Peyer's patch (tissue), 4 donors: Measurements from ENCODE around the gene ATP5ME. TPM values are rescaled to one million over a fixed set of nuclear protein-coding genes. Genes with fewer than 3 reads are reported as not detected.

Source experiments
- DNase-seq, 3 donors: peaks; one replicate each; pipeline ENCODE4 v3.0.0-alpha.2; 2017 to 2019
- H3K27ac ChIP-seq, 4 donors: fragments of 200-600 bp; sonication (generic); one replicate each; pipeline ENCODE4 v1.5.1; 2016 to 2019
- H3K27me3 ChIP-seq, 2 donors: fragments of 200-600 bp; sonication (generic); one replicate each; pipeline ENCODE4 v1.5.1; 2019
- H3K36me3 ChIP-seq, 3 donors: fragments of 200-600 bp; sonication (generic); one replicate each; pipeline ENCODE4 v1.5.1; 2016 to 2019
- H3K4me1 ChIP-seq, 4 donors: fragments of 200-600 bp; sonication (generic); one replicate each; pipeline ENCODE4 v1.5.1; 2016 to 2019
- H3K4me3 ChIP-seq, 4 donors: fragments of 200-600 bp; sonication (generic); 1 replicate in 3 of 4; 2 replicates in 1 of 4; pipeline ENCODE4 v1.5.1; 2016 to 2019; ENCODE audit warnings: mild to moderate bottlenecking in 1 of 4
- H3K9me3 ChIP-seq, 4 donors: fragments of 200-600 bp; sonication (generic); one replicate each; pipeline ENCODE4 v1.5.1; 2016 to 2019; ENCODE audit warnings: mild to moderate bottlenecking in 1 of 4
- POLR2A ChIP-seq, 2 donors: fragments of 450-650 bp; IDR thresholded peaks; one replicate each; pipeline ENCODE4 v1.5.1; 2017; ENCODE audit warnings: antibody characterized with exemption in 2 of 2, mild to moderate bottlenecking in 2 of 2, moderate library complexity in 2 of 2
- total RNA-seq, 4 donors: library from RNA; depleted of rRNA; stranded (reverse); fragments of >200 nt; gene quantifications; one replicate each; pipeline ENCODE4 v1.1.0, GENCODE V29; 2016
- TF ChIP-seq, protein P1 (sequence below), 6 experiments: fragments of 450-650 bp in 4 of 6; fragments of 200-600 bp in 2 of 6; sonication (generic) in 1 of 6; IDR thresholded peaks; one replicate each; pipeline ENCODE4 v1.5.1; 2017 to 2019; ENCODE audit warnings: antibody characterized with exemption in 6 of 6, mild to moderate bottlenecking in 3 of 6, moderate library complexity in 1 of 6

The ATP5ME gene
- total RNA-seq, 4 donors from 2014 or later: 102 to 259 (median 184) TPM

- Histone ChIP-seq H3K27me3 (no peaks in the 10 kb centered on the region), H3K36me3 (no peaks in the 10 kb centered on the region), H3K4me1 (peaks cover 0 to 18% (median 3%) of the 10 kb centered on the region in 4 donors), H3K27ac (no peak overlapping the region), H3K4me3 (no peak overlapping the region), H3K9me3 (no peaks in the 10 kb centered on the region)
- TF ChIP-seq, protein P1, sequence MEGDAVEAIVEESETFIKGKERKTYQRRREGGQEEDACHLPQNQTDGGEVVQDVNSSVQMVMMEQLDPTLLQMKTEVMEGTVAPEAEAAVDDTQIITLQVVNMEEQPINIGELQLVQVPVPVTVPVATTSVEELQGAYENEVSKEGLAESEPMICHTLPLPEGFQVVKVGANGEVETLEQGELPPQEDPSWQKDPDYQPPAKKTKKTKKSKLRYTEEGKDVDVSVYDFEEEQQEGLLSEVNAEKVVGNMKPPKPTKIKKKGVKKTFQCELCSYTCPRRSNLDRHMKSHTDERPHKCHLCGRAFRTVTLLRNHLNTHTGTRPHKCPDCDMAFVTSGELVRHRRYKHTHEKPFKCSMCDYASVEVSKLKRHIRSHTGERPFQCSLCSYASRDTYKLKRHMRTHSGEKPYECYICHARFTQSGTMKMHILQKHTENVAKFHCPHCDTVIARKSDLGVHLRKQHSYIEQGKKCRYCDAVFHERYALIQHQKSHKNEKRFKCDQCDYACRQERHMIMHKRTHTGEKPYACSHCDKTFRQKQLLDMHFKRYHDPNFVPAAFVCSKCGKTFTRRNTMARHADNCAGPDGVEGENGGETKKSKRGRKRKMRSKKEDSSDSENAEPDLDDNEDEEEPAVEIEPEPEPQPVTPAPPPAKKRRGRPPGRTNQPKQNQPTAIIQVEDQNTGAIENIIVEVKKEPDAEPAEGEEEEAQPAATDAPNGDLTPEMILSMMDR (IDR thresholded peaks at IDR 0.05): no peak
- DNase-seq: no peak
Observed at GRCh38 chr4:692771-693554, 18.9 kb upstream of the ATP5ME start.

GRCh38 chr4:689723-690122, 15.6 kb upstream of the ATP5ME start:
- H3K4me3 ChIP-seq: peak overlapping the region in 1 of 4 donors; percentile 55
- H3K36me3 ChIP-seq: no peaks in the 10 kb centered on the region
- H3K9me3 ChIP-seq: no peaks in the 10 kb centered on the region
- peak overlapping the region; percentile 55 to 85 (median 77) for H3K27ac ChIP-seq
- no peaks in the 10 kb centered on the region for H3K27me3 ChIP-seq
- DNase-seq: no peak
- H3K4me1 ChIP-seq: peaks cover 0 to 32% (median 10%) of the 10 kb centered on the region in 4 donors
- no peak for TF ChIP-seq POLR2A (IDR thresholded peaks at IDR 0.05)
- TF ChIP-seq, protein P1 (IDR thresholded peaks at IDR 0.05): no peak

- H3K4me3 ChIP-seq: peak within 1 kb of the TSS; percentile 32 to 62 (median 44)
- peak in 2 of 3 donors; percentile 57 to 65 for DNase-seq
Observed at GRCh38 chr4:688854-689681, 15.0 kb upstream of the ATP5ME start, which contains the start of gene SLC49A3. Gene SLC49A3, minus strand, starts transcription at chr4:689151. Its CDS starts 24 bp downstream, at chr4:689127.

GRCh38 chr4:687971-688853, 14.1 kb upstream of the ATP5ME start:
- Histone ChIP-seq H3K4me1 (peaks cover 0 to 40% (median 10%) of the 10 kb centered on the region in 4 donors), H3K4me3 (peak overlapping the region; percentile 32 to 62 (median 44))

More at GRCh38 chr4:688854-689681, 15.0 kb upstream of the ATP5ME start, which contains the start of gene SLC49A3:
- Histone ChIP-seq H3K9me3 (no peaks in the 10 kb centered on the region), H3K4me1 (peaks cover 0 to 32% (median 10%) of the 10 kb centered on the region in 4 donors), H3K36me3 (no peaks in the 10 kb centered on the region), H3K27ac (peak within 1 kb of the TSS; percentile 55 to 85 (median 77)), H3K27me3 (no peaks in the 10 kb centered on the region)
- TF ChIP-seq POLR2A (IDR thresholded peaks at IDR 0.05): no peak
- TF ChIP-seq, protein P1 (IDR thresholded peaks at IDR 0.05): no peak

More at GRCh38 chr4:687971-688853, 14.1 kb upstream of the ATP5ME start:
- DNase-seq: peak in 2 of 3 donors; percentile 51 to 53
- H3K27ac ChIP-seq: peak overlapping the region; percentile 58 to 85 (median 77)
- H3K36me3 ChIP-seq: no peaks in the 10 kb centered on the region
- no peaks in the 10 kb centered on the region for H3K9me3 ChIP-seq
- TF ChIP-seq, protein P1 (IDR thresholded peaks at IDR 0.05): no peak
- TF ChIP-seq POLR2A (IDR thresholded peaks at IDR 0.05): no peak
- no peaks in the 10 kb centered on the region for H3K27me3 ChIP-seq
